Osteoblast (primary cell): ENCODE results near the gene DLG2. TPM values are rescaled to one million over a fixed set of nuclear protein-coding genes. Genes with fewer than 3 reads are reported as not detected.
A peak's percentile ranks its signal among the peaks of the same experiment; 100 is the strongest.

Experiments used
- DNase-seq: peaks from one replicate; pipeline ENCODE4 v3.0.0; 2011; ENCODE audit warnings: low spot score, mixed read lengths; ENCODE audit not compliant: insufficient read length; ENCODE audit errors: missing footprints
- H2AFZ ChIP-seq: 2 replicates; pipeline ENCODE4 v1.6.0; 2011; ENCODE audit warnings: mild to moderate bottlenecking, low read length
- H3K27ac ChIP-seq: 2 replicates; pipeline ENCODE4 v1.5.1; 2011; ENCODE audit warnings: mild to moderate bottlenecking, low read depth, low read length, moderate library complexity
- H3K27me3 ChIP-seq: 2 replicates; pipeline ENCODE4 v1.6.0; 2012; ENCODE audit warnings: mild to moderate bottlenecking, control low read depth, inconsistent platforms, low read length, moderate library complexity; ENCODE audit not compliant: insufficient read depth
- H3K36me3 ChIP-seq: 2 replicates; pipeline ENCODE4 v1.5.1; 2011; ENCODE audit warnings: mild to moderate bottlenecking, low read length, control low read depth, moderate library complexity; ENCODE audit not compliant: insufficient read depth
- H3K4me1 ChIP-seq: 2 replicates; pipeline ENCODE4 v1.5.1; 2011; ENCODE audit warnings: mild to moderate bottlenecking, low read length, control low read depth, moderate library complexity; ENCODE audit not compliant: insufficient read depth
- H3K4me2 ChIP-seq: 2 replicates; pipeline ENCODE4 v1.6.0; 2011; ENCODE audit warnings: mild to moderate bottlenecking, low read length; ENCODE audit not compliant: insufficient read depth
- H3K4me3 ChIP-seq: fragments of 200-600 bp; sonication (generic); 3 replicates; pipeline ENCODE4 v1.5.1; 2012; ENCODE audit warnings: mild to moderate bottlenecking, low read length, inconsistent platforms; ENCODE audit not compliant: insufficient read depth
- H3K79me2 ChIP-seq: 2 replicates; pipeline ENCODE4 v1.6.0; 2012; ENCODE audit warnings: mild to moderate bottlenecking, low read length, control low read depth, inconsistent platforms; ENCODE audit not compliant: insufficient read depth
- H3K9me3 ChIP-seq: 2 replicates; pipeline ENCODE4 v1.5.1; 2011; ENCODE audit warnings: low read depth, low read length, control low read depth
- H4K20me1 ChIP-seq: 2 replicates; pipeline ENCODE4 v1.6.0; 2012; ENCODE audit warnings: mild to moderate bottlenecking, low read length, control low read depth; ENCODE audit not compliant: insufficient read depth
- total RNA-seq: library from RNA; depleted of rRNA; stranded (reverse); fragments of >200 nt; gene quantifications from 2 replicates; pipeline ENCODE4 v1.2.3, GENCODE V29; 2012
- TF ChIP-seq, protein P1 (sequence below): IDR thresholded peaks from 2 replicates; pipeline ENCODE4 v1.5.1; 2011; ENCODE audit warnings: mild to moderate bottlenecking, low read depth, low read length, moderate library complexity; ENCODE audit errors: extremely low read depth

DLG2 gene
- total RNA-seq, 1 donor = 3.3 TPM

DNA sequence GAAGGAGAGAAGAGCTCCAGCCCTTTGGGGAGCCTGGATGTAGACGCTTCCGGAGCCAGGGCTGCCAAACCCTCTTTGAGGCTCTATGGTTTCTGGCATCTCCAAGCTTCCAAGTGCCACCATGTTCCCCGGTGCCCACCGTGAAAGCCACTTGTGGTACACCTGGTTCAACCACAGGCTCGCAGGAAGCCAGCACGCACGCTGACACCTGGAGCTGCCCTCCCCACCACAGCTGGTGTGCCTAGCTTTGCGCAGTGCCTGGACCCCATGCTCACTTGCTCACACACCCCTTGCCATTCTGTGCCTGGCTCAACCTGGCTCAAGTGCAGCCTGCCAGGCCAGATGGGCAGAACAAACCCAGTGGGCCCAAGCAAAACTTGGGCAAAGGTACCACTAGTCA lies 831.4 kb downstream of the DLG2 start:
- Histone ChIP-seq H3K27me3 (no peaks in the 10 kb centered on the region), H3K4me2 (no peak overlapping the region), H3K27ac (no peak overlapping the region), H3K79me2 (no peaks in the 10 kb centered on the region), H3K36me3 (no peaks in the 10 kb centered on the region), H4K20me1 (no peaks in the 10 kb centered on the region), H3K4me3 (no peak overlapping the region), H2AFZ (no peak overlapping the region), H3K9me3 (no peaks in the 10 kb centered on the region), H3K4me1 (no peaks in the 10 kb centered on the region)
- TF ChIP-seq, protein P1, sequence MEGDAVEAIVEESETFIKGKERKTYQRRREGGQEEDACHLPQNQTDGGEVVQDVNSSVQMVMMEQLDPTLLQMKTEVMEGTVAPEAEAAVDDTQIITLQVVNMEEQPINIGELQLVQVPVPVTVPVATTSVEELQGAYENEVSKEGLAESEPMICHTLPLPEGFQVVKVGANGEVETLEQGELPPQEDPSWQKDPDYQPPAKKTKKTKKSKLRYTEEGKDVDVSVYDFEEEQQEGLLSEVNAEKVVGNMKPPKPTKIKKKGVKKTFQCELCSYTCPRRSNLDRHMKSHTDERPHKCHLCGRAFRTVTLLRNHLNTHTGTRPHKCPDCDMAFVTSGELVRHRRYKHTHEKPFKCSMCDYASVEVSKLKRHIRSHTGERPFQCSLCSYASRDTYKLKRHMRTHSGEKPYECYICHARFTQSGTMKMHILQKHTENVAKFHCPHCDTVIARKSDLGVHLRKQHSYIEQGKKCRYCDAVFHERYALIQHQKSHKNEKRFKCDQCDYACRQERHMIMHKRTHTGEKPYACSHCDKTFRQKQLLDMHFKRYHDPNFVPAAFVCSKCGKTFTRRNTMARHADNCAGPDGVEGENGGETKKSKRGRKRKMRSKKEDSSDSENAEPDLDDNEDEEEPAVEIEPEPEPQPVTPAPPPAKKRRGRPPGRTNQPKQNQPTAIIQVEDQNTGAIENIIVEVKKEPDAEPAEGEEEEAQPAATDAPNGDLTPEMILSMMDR = no peak
- DNase-seq = peak; percentile 15

- TF ChIP-seq, protein P1 = no peak
- no peaks in the 10 kb centered on the region for H3K79me2 ChIP-seq
- no peak overlapping the region for H2AFZ ChIP-seq
- no peak overlapping the region for H3K4me2 ChIP-seq
- H3K27ac ChIP-seq = no peak overlapping the region
- no peaks in the 10 kb centered on the region for H3K9me3 ChIP-seq
- no peak overlapping the region for H3K4me3 ChIP-seq
- H3K36me3 ChIP-seq = no peaks in the 10 kb centered on the region
- no peaks in the 10 kb centered on the region for H3K27me3 ChIP-seq
- peak; percentile 2 for DNase-seq
- no peaks in the 10 kb centered on the region for H3K4me1 ChIP-seq
- H4K20me1 ChIP-seq = no peaks in the 10 kb centered on the region
These were observed 832.3 kb downstream of the DLG2 start for GRCh38 chr11:84794663-84795443.

GRCh38 chr11:84793318-84793717 lies 833.8 kb downstream of the DLG2 start:
- no peaks in the 10 kb centered on the region for H3K9me3 ChIP-seq
- no peaks in the 10 kb centered on the region for H4K20me1 ChIP-seq
- H3K27me3 ChIP-seq = no peaks in the 10 kb centered on the region
- H3K36me3 ChIP-seq = no peaks in the 10 kb centered on the region
- no peaks in the 10 kb centered on the region for H3K79me2 ChIP-seq
- H2AFZ ChIP-seq = no peak overlapping the region
- H3K27ac ChIP-seq = no peak overlapping the region
- no peaks in the 10 kb centered on the region for H3K4me1 ChIP-seq
- H3K4me2 ChIP-seq = no peak overlapping the region
- no peak overlapping the region for H3K4me3 ChIP-seq
- TF ChIP-seq, protein P1 = no peak
- no peak for DNase-seq

DNA sequence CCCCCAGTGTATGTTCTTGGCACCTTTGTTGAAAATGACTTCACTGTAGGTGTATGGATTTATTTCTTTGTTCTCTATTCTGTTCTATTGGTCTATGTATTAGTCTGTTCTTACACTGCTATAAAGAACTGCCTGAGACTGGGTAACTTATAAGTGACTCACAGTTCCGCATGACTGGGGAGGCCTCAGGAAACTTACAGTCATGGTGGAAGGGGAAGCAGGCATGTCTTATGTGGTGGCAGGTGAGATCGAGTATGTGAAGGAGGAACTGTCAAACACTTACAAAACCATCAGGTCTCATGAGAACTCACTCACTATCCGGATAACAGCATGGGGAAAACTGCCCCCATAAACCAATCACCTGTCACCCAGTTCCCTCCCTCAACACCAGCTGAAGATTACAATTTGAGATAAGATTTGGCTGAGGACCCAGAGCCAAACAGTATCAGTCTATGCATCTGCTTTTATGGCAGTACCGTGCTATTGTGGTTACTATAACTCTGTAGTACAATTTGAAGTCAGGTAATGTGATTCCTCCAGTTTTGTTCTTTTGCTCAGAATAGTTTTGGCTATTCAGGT lies 836.2 kb downstream of the DLG2 start:
- Histone ChIP-seq H4K20me1 (no peaks in the 10 kb centered on the region), H3K9me3 (no peaks in the 10 kb centered on the region), H3K4me1 (no peaks in the 10 kb centered on the region), H3K79me2 (no peaks in the 10 kb centered on the region), H3K4me3 (no peak overlapping the region), H3K27ac (no peak overlapping the region), H2AFZ (no peak overlapping the region), H3K4me2 (no peak overlapping the region), H3K36me3 (no peaks in the 10 kb centered on the region), H3K27me3 (no peaks in the 10 kb centered on the region)
- DNase-seq = no peak
- TF ChIP-seq, protein P1 = no peak
